ENCODE data around the gene TMEM184A.
"Not testable (repeated sequence)": the region's sequence is repeated elsewhere in the genome, so short reads cannot be mapped to it uniquely, and the experiment has no call there.

TMEM184A gene

DNA sequence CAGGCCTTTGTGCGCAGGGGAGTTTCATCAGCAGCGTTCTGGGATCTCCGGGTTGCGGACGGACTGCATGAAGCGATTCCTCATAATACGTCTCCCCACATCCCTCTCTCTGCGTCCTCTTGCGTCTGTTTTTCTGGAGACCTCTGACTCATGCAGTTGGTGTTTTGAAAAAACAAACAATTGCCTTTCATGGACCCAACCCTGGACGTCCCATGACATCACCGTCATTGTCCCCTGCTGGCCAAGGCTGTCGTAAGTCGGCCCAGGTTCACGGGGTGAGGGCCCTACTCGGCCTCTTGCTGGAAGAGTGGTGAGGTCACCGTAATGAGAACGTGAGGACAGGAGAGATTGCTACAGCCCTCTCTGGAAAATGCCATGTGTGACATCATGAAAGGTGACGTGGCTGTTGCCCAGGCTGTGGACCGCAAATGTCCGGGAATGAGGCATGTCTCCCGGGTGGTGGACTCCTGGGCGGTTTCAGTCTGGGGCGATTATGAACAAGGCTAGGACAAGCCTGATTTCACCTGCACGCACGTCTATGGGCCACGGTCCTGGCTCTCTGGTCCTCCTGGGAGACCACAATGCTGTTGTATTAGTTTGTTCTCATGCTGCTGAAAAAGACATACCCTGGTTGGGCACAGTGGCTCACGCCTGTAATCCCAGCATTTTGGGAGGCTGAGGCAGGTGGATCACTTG is 35.3 kb downstream of the TMEM184A start:
- no peak for DNase-seq

DNA sequence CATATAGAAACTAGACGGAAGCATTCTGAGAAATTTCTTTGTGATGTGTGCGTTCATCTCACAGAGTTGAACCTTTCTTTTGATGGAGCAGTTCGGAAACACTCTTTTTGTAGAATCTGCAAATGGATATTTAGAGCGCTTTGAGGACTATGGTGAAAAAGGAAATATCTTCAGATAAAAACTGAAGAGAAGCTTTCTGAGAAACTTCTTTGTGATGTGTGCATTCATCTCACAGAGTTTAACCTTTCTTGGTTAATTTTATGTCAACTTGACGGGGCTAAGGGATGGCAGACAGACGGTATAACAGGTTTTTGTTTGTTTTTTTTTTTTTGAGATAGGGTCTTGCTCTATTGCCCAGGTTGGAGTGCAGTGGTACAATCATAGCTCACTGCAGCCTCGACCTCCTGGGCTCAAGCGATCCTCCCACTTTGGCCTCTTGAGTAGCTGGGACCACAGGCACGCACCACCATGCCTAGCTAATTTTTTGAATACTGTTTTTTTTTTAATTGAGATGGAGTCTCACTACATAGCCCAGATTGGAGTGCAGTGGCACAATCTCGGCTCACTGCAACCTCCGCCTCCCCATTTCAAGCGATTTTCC is 36.6 kb downstream of the TMEM184A start:
- DNase-seq = not testable (repeated sequence)

DNA sequence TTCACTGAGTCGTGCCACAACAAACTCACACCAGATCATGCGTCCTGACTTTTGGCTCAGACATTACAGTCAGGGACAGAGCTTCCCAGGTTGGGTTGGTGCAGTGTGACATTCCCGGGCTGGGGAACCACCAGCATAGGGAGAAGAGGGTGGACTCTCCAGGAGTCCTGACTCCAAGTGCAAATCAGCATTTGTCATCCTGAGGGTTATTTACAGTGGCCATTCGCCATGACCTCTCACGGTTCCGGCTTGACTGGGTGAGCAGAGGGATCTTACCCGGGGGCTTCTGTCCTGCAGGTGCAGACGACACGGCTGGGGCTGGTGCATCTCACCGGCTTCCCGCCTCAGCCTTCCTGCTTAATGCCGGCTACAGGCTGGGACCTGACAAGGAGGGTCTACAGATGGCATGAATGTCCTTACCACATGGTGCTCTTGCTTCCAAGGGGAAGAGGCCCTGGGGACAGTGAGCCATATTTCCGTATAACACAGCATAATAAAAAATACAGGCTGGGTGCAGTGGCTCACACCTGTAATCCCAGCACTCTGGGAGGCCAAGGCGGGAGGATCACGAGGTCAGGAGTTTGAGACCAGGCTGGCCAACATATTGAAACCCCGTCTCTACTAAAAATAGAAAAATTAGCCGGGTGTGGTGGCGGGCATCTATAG is 39.3 kb downstream of the TMEM184A start:
- no peak for DNase-seq

DNA sequence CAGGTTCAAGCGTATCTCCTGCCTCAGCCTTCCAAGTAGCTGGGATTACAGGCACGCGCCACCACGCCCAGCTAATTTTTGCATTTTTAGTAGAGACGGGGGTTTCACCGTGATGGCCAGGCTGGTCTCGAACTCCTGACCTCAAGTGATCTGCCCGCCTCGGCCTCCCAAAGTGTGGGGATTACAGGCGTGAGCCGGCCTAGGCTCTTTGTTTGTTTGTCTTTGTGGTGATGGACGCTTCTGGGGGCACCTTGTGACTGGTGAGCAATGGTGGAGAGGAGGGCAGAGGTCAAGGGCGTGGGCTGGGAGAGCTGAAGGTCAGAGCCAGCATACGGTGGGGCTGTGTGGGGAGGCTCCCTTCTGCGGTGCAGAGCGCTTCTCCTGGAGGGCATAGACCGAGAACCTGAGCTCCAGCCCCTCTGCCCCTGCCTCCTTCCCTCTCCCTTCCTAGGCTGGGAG is 40.5 kb downstream of the TMEM184A start:
- not testable (repeated sequence) for DNase-seq

DNA sequence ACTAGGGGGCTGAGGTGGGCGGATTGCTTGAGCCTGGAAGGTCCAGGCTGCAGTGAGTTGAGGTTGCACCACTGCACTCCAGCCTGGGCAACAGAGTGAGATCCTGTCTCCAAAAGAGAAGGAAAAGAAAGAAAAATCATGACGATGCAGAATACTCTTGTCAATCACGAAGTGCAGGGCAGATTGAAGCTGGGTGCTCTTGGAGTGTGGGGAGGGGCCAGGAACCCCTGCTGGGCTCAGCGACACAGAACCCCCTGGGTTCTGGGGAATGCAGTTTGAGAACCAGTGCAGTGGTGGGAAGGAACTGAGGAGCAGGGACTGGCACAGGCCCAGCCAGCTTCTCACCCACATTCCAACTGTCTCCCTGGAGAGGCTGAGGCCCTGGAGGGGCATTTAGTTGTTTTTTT is 41.0 kb downstream of the TMEM184A start:
- no peak for DNase-seq

DNA sequence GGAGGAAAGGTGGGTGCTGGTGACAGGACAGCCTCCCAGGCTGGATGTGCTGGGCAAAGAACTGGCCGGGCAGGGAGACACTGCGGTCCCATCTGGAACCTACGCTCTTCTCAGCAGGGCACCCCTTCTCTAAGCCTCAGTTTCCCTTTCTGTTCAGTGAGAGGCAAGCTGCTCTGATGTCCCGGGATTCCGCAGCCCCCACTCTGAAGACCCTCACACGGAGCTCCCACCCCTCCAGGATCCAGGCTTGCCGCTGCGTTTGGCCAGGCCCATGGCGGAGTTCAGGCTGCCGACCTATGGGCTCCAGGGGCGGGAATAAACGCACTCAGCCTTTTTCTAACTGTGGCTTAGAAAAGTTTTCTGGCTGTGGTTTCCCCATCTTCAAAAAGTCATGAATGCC is 41.6 kb downstream of the TMEM184A start:
- no peak for DNase-seq

DNA sequence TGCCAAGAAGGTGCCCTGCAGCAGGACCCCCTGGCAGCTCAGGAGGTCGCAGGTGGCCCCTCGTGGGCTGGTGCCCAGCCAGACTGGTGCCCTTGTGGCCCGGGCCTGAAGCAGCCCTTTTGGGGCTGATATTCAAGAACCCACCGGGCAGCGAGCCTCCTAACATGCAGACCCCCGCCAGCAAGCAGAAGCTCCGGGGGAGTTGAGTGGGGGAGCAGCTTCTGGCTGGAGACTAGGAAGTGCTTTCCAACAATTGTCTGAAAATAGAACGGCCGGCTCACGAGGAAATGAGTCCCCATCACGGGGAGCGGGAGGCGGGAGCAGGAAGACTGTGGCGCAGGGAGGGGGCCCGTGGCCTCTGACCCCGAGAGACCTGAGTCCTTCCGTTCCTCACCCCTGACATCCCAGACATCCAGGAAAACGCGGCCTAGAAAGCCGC is 42.3 kb downstream of the TMEM184A start:
- DNase-seq = no peak

DNA sequence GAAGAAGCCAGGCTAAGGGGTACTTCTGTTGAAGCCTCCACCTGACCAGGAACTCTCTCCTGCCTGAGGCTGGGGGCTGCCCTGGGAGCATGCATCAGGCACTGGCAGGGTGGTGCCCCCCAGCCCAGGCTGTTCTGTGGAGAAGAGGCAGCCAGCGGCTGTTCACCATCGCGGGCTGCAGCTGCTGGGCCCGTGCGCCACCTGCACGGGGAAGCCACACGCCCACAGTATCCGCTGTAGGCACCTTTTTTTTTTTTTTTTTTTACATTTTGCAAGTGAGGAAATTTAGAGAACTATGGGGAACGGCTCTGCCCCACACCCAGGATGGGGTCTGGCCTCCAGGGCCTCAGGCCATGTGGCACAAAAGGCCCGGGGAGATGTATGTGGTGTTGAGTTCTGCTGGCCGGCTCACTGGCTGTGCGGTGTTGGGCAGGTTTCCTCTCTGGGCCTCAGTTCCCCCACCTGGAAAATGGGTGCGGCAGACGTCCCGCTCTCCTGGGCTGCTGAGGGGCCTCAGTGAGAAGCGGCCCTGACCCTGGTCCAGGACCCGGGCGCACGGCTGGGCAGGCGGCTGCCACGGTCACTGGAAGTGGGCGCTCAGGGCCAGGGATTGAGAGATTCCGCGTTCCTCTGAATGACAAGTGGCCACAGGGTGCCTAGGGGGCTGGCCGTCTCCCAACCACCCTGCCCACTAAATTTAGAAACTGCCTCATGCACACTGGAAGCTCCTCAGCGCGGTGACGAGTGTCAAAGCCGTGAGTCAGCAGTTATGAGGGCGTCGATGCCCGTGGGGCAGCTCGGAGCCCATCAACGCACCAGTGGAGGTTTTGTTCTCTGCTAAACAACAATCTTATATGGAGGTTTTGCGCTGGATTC is 43.0 kb downstream of the TMEM184A start:
- no peak for DNase-seq

DNA sequence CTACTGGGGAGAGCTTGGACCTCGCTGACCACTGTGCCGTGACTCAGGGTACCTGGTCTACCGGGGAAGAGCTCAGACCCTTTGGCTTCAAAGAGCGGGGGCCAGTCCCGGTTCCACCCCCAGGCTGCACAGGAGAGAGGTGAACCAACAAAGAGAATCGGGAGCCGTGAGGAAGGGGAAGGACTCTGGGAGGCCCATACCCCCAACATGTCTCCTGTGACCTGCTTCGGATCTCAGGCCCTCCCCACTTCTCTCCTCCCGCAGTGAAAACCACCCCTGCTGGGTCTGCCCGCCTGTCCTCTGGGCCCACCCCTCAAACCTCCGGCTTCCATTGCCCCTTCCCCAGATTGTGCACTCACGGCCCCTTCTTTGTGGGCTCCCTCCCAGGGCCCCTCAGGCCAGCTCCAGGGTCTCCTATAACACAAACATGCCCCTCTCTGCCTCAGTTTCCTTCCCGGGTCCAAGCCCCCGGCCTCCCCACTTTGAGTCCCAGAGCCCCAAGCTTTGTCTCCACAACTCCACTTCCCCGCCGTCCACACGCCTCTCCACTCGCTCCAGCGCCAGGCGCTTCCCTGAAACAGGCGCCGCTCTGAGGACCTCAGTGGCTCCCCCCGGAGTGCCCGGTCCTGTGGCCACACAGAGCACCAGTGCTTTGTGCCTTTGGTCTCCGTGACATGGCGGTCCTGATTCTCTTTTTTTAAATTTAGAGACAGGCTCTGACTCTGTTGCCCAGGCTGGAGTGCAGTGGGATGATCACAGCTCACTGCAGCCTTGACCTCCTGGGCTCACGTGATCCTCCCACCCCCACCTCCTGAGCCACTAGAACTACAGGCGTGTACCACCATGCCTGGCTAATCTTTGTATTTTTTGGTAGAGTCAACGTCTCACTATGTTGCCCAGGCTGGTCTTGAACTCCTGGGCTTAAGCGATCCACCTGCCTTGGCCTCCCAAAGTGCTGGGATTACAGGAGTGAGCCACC is 44.3 kb downstream of the TMEM184A start:
- no peak for DNase-seq

DNA sequence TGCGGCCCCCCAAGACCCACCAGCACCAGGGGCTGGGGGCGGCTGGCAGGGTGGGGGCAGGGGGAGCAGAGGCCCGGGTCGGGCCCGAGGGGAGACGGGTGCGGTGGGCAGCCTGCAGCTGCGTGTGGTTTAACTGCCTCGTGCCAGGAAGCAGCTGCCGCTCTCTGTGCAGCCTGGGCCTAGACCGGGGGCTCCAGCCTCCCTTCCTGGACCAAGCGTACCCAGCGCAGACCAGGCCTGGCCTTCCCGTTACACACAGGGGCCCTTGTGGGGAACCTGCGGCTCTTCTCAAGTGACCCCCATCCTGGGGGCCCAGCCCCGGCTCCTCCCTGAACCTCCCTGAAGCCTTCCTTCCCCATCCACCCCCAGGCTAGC is 45.2 kb downstream of the TMEM184A start:
- no peak for DNase-seq

DNA sequence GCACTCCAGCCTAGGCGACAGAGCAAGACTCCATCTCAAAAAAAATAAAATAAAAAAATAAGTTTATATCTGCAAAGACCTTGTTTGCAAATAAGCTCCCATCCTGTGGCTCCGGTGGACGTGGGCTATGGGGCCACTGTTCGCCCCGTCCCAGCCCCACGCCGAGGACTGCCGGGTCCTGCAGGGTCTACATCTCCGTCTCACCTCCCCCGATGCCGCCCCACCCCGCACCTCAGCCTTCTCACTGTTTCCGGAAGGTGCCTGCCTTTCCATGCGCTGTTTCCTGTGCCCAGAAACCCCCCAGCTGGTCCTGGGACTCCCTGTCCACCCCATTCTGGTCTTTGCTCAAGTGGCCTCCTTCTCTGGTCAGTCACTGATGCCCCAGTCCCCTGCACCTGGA is 46.8 kb downstream of the TMEM184A start:
- no peak for DNase-seq

DNA sequence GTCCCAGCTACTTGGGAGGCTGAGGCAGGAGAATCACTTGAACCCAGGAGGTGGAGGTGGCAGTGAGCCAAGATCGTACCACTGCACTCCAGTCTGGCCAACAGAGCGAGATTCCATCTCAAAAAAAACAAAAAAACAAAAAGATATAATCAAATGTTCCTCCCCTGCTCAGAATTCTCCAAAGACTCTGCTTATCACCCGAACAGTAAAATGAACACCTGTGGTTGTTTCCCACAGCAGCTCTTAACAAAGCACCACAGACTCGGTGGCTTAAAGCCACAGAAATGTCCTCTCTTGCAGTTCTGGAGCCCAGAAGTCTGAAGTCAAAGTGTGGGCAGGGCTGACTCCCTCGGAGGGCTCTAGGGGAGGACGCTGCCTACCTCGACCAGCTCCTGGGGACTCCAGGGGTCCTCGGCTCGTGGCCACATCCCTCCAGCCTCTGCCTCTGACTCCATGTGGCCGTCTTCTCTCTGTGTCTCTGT is 47.7 kb downstream of the TMEM184A start:
- DNase-seq = no peak

DNA sequence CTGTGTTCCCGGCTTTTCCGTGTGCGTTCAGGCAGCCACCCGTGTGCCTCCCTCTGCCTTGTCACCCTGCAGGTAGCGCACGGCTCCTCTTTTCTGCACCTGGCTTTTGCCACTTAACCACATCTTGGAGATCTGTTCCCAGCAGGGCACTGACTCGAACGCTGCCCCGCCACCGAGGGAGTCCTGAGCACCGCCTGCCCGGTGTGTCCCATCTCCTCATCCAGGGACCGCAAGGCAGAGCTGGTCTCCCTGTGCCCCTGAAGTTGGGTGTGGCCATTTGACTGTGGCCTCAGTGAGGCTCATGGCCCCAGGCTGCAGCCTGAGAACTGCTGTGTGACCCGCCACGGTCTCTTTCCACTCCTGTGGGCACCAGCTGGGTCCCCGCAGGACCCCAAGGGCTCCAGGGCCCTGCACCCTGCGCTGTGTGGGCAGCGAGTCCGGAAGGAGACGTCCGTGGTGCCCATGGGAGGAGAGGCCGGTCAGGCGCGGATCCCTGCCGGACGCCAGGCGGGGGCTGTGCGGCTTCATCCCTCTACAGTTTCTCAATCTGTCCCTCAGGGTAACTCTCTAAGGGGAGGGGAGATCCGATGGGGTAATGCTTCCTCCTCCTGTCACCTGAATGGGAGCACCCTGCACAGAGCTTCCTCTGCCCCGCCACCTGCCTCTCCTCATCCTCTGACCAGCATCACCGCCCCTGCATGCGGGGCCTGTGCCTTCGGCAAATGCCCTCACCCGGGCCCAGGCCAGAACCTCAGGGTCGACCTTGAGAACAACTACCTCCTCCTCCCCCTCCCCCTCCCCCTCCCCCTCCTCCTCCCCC is 50.1 kb downstream of the TMEM184A start:
- peak; percentile 77 for DNase-seq

DNA sequence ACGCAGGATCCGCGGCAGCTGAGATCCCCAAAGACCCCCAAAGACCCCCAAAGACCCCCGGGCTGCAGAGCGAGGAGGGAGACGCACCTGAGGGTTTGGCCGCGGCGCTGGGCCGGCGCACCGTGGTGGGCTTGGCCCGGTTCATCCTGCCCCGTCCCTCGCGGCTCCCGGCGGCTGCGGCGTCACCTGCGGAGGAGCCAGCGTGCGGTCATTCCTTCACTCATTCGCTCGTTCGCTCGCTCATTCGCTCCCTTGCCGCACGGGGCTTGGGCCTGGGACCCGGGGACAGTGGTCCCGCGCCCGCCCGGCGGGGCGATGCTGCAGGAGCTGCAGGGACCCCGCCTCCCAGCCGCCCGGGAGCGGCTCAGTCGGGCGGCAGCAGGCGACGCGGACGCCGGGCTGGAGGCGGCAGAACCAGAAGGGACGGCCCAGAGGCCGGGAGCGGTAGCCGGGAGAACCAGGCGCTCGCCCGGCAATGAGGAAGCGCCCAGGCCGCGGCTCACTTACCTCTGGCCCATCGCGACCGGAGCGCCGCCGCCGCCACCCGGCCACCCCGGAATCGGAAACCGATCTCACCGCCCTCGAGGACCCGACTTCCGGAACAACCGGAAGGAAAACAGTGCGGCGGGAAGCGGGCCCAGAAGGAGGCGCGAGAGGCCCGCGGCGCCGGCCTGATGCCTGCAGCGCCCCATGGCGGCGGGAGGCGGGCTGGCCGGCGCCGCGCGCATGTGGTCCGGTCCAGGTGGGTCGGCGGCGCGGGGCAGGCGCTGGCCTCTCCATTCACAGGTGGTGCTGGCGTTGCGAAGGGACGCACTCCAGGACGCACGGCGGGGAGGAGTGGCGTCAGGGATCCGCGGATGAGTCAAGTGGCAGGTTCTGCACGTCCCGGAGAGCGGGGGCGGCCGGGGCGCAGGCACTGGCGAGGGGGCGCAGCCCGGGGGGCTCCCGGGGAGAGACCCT is 51.9 kb downstream of the TMEM184A start, which contains the start of gene INTS1:
Gene INTS1 (minus strand): TSS at position 574 of the 960 bp plus-strand sequence. CDS start 429 bp downstream, at position 145.
- peak; percentile 97 for DNase-seq

DNA sequence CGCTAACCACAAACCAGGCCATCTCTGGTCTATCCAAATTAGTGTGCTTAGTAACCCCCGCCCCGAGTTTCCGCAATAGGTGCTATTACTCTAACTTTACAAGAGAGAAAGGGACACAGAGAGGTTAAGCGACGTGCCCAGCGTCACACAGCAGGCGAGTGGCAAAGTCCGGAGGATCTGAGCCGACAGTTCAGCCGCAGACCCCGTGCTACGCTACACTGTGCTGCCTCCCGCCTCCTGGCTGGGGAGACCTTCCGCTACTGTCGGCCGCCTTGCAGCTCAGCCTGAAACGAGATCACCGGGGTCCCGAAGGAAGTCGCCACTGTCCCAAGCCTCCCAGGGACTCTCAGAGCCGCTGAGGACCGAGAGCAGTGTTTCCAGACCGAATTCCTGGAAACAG is 52.6 kb downstream of the TMEM184A start:
- DNase-seq = no peak

DNA sequence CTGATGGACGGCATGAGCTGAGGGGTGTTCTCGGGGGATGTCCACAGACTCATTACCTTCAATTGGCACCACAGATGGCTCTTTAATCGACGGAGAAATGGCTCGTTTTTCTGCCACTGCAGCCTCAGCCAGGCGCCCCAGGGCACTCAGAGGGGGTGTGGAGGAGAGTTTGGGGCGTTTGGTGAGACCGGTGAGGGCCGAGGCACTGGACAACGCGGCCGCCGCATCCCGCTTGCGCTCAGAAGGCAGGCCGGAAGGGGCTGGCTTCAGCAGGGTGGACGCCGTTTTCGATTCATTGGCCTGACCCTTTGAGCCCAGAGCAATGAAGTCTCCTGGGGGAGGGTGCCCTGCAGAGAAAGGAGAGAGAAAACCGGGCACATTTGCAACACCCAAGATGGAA is 53.2 kb downstream of the TMEM184A start:
- no peak for DNase-seq

DNA sequence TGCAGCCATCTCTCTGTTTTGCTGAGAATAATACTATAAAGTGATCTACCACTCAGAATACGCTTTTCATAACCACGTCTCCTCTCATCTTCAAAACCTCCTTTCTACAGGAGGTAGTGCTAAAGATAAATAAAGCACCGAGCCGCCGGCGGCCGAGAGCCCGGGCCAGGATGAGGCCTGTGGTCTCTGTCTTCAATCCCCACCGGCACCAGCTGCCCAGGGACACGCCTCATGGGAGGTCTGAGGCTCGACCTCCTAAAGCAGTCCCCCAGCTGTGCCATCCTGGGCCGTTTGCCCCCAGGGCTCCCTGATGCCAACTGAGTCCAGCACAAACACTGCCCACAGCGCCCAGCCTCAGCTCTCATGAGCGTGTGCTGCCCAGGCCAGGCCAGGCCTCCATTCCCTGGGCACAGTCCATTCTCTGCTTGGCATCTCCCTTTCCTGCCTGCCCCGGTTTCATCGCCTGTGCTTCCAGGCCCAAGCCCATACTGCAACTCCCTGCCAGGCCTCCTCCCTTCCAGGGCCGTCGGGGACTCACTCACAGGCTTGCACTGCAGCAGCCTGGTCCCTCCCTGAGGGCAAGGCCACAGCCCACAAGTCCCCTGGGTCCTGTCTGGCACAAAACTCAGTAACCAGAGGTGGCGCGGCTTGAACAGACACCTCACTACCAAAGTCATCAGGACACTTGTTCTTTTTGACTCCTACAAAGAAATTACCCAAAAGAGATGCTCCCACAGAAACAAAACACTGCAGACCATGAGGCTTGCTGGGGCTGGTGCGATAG is 54.3 kb downstream of the TMEM184A start:
- no peak for DNase-seq

DNA sequence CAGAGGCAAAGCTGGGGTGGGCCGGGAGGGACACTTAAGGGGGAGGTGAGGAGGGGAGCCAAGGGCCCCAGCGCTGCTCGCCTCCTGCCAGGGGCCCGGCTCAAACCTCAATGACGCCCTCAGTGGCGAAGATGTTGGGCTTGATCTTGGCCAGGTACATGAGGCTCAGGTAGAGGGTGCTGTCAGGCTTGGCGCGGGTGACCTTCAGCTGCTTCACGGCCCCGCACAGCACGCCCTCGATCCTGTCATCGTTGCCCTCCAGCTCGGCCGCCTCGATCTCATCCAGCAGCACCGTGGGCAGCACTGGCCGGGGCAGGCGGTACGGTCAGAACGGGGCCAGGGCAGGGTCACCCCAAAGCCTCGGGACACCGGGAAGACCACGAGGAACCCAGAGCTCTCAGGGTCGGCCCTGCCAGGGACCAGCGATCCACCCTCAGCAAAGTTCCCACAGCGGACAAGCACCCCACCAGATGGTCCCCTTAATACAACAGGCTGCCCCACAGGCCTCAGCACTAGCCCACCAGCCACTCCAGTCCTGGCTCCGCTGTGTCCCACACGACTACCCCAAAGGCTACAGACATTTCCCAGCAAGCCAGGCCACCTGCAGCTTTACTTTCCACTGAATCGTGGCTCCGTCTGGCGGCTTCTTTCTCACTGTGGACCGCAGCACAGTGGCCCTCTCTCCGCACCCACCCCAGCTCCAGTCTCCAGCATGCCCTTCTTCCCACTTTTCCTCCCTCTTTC is 55.8 kb downstream of the TMEM184A start:
- no peak for DNase-seq

All from NCI-H510A treated with DMSO at 0.1 percent for 48 hours (cell line).